ENCODE results near the gene KCTD5. TPM values are rescaled to one million over a fixed set of nuclear protein-coding genes. Genes with fewer than 3 reads are reported as not detected.
A peak's percentile ranks its signal among the peaks of the same experiment; 100 is the strongest.

The KCTD5 gene
- total and polyA plus RNA-seq, 2 of the 8 experiments (the other 6 are each of a cell fraction or from before 2014, with no cell fraction given) = 26.6 to 31.8 TPM

- TF ChIP-seq POLR2A (IDR thresholded peaks at IDR 0.05; ENCODE audit: control extremely low read depth in 1 of 2, low read depth in 2 of 2, low read length in 2 of 2) = peak in 1 of 2 experiments; percentile 62; a peak in 2 of 3 replicates
- peak; percentile 58; the same call in 1 of the 2 replicates for TF ChIP-seq TAF1 (IDR thresholded peaks at IDR 0.05; ENCODE audit: low read depth, low read length)
- peak; percentile 70 for TF ChIP-seq PHF8 (conservative IDR thresholded peaks at IDR 0.05; ENCODE audit: low read depth, low read length)
- no peak for TF ChIP-seq ZNF274 (IDR thresholded peaks at IDR 0.05; ENCODE audit: borderline replicate concordance, extremely low read depth, low read length)
- TF ChIP-seq RBBP5 (IDR thresholded peaks at IDR 0.05; ENCODE audit: borderline replicate concordance, low read depth, low read length) = no peak
- no peak for TF ChIP-seq CHD7 (IDR thresholded peaks at IDR 0.05; ENCODE audit: insufficient replicate concordance, low read length)
- TF ChIP-seq GTF2F1 (IDR thresholded peaks at IDR 0.05; ENCODE audit: borderline replicate concordance, low read depth, low read length) = no peak
- no peak for TF ChIP-seq USF2 (IDR thresholded peaks at IDR 0.05; ENCODE audit: low read length)
These were observed 38.7 kb downstream of the KCTD5 start (continued) for GRCh38 chr16:2720719-2721633.
